Stimulated activated CD4-positive, alpha-beta T cell treated with anti-CD3 and anti-CD28 coated beads, Interleukin-12 subunit alpha, Interleukin-12 subunit beta, amount 100 ng/mL, for 24 hours (primary cell): ENCODE data around the gene COQ10A.
A peak's percentile ranks its signal among the peaks of the same experiment; 100 is the strongest.

Experiments used
- DNase-seq, 2 experiments: peaks; one replicate each; pipeline ENCODE4 v3.0.0-alpha.2; 2020; ENCODE audit warnings: low read depth in 2 of 2

COQ10A gene

GRCh38 chr12:56266693-56267442 is at the start of gene COQ10A:
Gene COQ10A, plus strand, starts transcription at chr12:56266942. Its CDS starts 177 bp downstream, at chr12:56267119.
- peak; percentile 71 to 87 for DNase-seq

- no peak for DNase-seq
Measured at GRCh38 chr12:56219840-56220239, 46.9 kb upstream of the COQ10A start.

- no peak for DNase-seq
Measured at GRCh38 chr12:56220611-56221231, 46.0 kb upstream of the COQ10A start.

- no peak for DNase-seq
Measured at GRCh38 chr12:56221232-56221756, 45.4 kb upstream of the COQ10A start.

- DNase-seq = peak; percentile 89 to 92
Measured at GRCh38 chr12:56221757-56222530, 44.8 kb upstream of the COQ10A start, which contains the start of gene RNF41. Gene RNF41, minus strand, starts transcription at chr12:56221922. Its CDS starts 7,875 bp downstream, at chr12:56214047.

- no peak for DNase-seq
Measured at GRCh38 chr12:56222531-56222895, 44.2 kb upstream of the COQ10A start.

GRCh38 chr12:56223571-56224101 is 43.1 kb upstream of the COQ10A start:
- DNase-seq = no peak

GRCh38 chr12:56224102-56224701 is 42.5 kb upstream of the COQ10A start, which contains the start of gene NABP2:
Gene NABP2, plus strand, starts transcription at chr12:56224342. Its CDS starts 515 bp downstream, at chr12:56224857.
- peak; percentile 90 to 94 for DNase-seq

- no peak for DNase-seq
Measured at GRCh38 chr12:56224954-56225353, 41.8 kb upstream of the COQ10A start.

GRCh38 chr12:56229082-56229481 is 37.7 kb upstream of the COQ10A start:
- DNase-seq = no peak

GRCh38 chr12:56229916-56230431 is 36.8 kb upstream of the COQ10A start, which contains the start of gene SLC39A5:
Gene SLC39A5, plus strand, starts transcription at chr12:56230051. Its CDS starts 1,224 bp downstream, at chr12:56231275.
- DNase-seq = no peak

- no peak for DNase-seq
Measured at GRCh38 chr12:56230432-56231183, 36.1 kb upstream of the COQ10A start.

GRCh38 chr12:56231184-56231582 is 35.6 kb upstream of the COQ10A start:
- DNase-seq = no peak

GRCh38 chr12:56234746-56235436 is 31.9 kb upstream of the COQ10A start:
- no peak for DNase-seq

GRCh38 chr12:56236091-56236490 is 30.7 kb upstream of the COQ10A start:
- DNase-seq = no peak

- no peak for DNase-seq
Measured at GRCh38 chr12:56236985-56237384, 29.8 kb upstream of the COQ10A start.

GRCh38 chr12:56237552-56237951 is 29.2 kb upstream of the COQ10A start:
- DNase-seq = no peak

- DNase-seq = no peak
Measured at GRCh38 chr12:56241424-56242303, 25.1 kb upstream of the COQ10A start.

- no peak for DNase-seq
Measured at GRCh38 chr12:56242986-56243385, 23.8 kb upstream of the COQ10A start.
